HFFc6 (cell line): ENCODE data around the gene KRT84. TPM values are rescaled to one million over a fixed set of nuclear protein-coding genes. Genes with fewer than 3 reads are reported as not detected.

Source experiments
- DNase-seq: peaks from one replicate; pipeline ENCODE4 v3.0.0-alpha.2; 2018
- H3K27ac Mint-ChIP-seq: 2 replicates; pipeline ENCODE4 v1.8.0; 2020; ENCODE audit warnings: mild to moderate bottlenecking, mixed read lengths
- H3K27me3 Mint-ChIP-seq: 2 replicates; pipeline ENCODE4 v1.8.0; 2021; ENCODE audit warnings: mild to moderate bottlenecking, moderate library complexity, mixed read lengths; ENCODE audit not compliant: insufficient read depth
- H3K36me3 Mint-ChIP-seq: 2 replicates; pipeline ENCODE4 v1.8.0; 2021; ENCODE audit warnings: low read depth, mixed read lengths
- H3K4me1 Mint-ChIP-seq: 2 replicates; pipeline ENCODE4 v1.8.0; 2020; ENCODE audit warnings: low read depth, mixed read lengths
- H3K4me3 Mint-ChIP-seq: 2 replicates; pipeline ENCODE4 v1.8.0; 2020; ENCODE audit warnings: mild to moderate bottlenecking, moderate library complexity, mixed read lengths
- H3K9me3 Mint-ChIP-seq: 2 replicates; pipeline ENCODE4 v1.8.0; 2020; ENCODE audit warnings: mild to moderate bottlenecking, mixed read lengths
- CTCF ChIP-seq: fragments of 200-600 bp; sonication (generic); IDR thresholded peaks from 2 replicates; pipeline ENCODE4 v1.5.0; 2021; ENCODE audit warnings: antibody characterized with exemption, mild to moderate bottlenecking
- total RNA-seq, 6 experiments: library from RNA; stranded (reverse); fragmentation: NEBNext Ultra II Directional; extraction: Animal tissue kit (Norgen Biotek cat#: 25700); gene quantifications; 2 replicates in 1 of 6; 3 replicates in 5 of 6; pipeline ENCODE4 v1.2.3, GENCODE V29; 2021

The KRT84 gene
- total RNA-seq, 6 experiments from 2014 or later = not detected

- Mint-ChIP-seq H3K4me1 (no peaks in the 10 kb centered on the region), H3K4me3 (no peak overlapping the region), H3K36me3 (no peaks in the 10 kb centered on the region), H3K27me3 (peaks cover 34% of the 10 kb centered on the region), H3K27ac (no peak overlapping the region), H3K9me3 (no peaks in the 10 kb centered on the region)
- TF ChIP-seq CTCF = no peak
- no peak for DNase-seq
Measured at GRCh38 chr12:52363111-52363679, 22.3 kb downstream of the KRT84 start.

GRCh38 chr12:52362118-52362726, 23.2 kb downstream of the KRT84 start:
- no peak for DNase-seq
- peak; percentile 61 for TF ChIP-seq CTCF
- no peak overlapping the region for H3K27ac Mint-ChIP-seq
- no peaks in the 10 kb centered on the region for H3K4me1 Mint-ChIP-seq
- no peaks in the 10 kb centered on the region for H3K36me3 Mint-ChIP-seq
- peaks cover 35% of the 10 kb centered on the region for H3K27me3 Mint-ChIP-seq
- no peak overlapping the region for H3K4me3 Mint-ChIP-seq
- H3K9me3 Mint-ChIP-seq = no peaks in the 10 kb centered on the region

GRCh38 chr12:52361553-52361952, 23.9 kb downstream of the KRT84 start:
- no peak for DNase-seq
- Mint-ChIP-seq H3K4me3 (no peak overlapping the region), H3K27me3 (peaks cover 41% of the 10 kb centered on the region), H3K4me1 (no peaks in the 10 kb centered on the region), H3K27ac (no peak overlapping the region), H3K9me3 (no peaks in the 10 kb centered on the region), H3K36me3 (no peaks in the 10 kb centered on the region)
- TF ChIP-seq CTCF = no peak

GRCh38 chr12:52360663-52361271, 24.7 kb downstream of the KRT84 start:
- Mint-ChIP-seq H3K27me3 (peaks cover 37% of the 10 kb centered on the region), H3K9me3 (no peaks in the 10 kb centered on the region), H3K27ac (no peak overlapping the region), H3K36me3 (no peaks in the 10 kb centered on the region), H3K4me1 (no peaks in the 10 kb centered on the region), H3K4me3 (no peak overlapping the region)
- no peak for TF ChIP-seq CTCF
- DNase-seq = no peak

- Mint-ChIP-seq H3K27me3 (peaks cover 34% of the 10 kb centered on the region), H3K36me3 (no peaks in the 10 kb centered on the region), H3K4me1 (peaks cover 5% of the 10 kb centered on the region), H3K9me3 (no peaks in the 10 kb centered on the region), H3K4me3 (no peak overlapping the region), H3K27ac (no peak overlapping the region)
- no peak for DNase-seq
- TF ChIP-seq CTCF = no peak
Measured at GRCh38 chr12:52360106-52360662, 25.3 kb downstream of the KRT84 start.
